HG02885 (cell line): ENCODE measurements around the gene SLAMF7.
"Not testable (repeated sequence)": the region's sequence is repeated elsewhere in the genome, so short reads cannot be mapped to it uniquely, and the experiment has no call there.

Experiments
- ATAC-seq: cut with Tn5 transposase; IDR thresholded peaks from one replicate; pipeline ENCODE4 v1.9.1; 2021; ENCODE audit warnings: mild to moderate bottlenecking; ENCODE audit not compliant: unreplicated experiment, poor library complexity

Gene SLAMF7

DNA sequence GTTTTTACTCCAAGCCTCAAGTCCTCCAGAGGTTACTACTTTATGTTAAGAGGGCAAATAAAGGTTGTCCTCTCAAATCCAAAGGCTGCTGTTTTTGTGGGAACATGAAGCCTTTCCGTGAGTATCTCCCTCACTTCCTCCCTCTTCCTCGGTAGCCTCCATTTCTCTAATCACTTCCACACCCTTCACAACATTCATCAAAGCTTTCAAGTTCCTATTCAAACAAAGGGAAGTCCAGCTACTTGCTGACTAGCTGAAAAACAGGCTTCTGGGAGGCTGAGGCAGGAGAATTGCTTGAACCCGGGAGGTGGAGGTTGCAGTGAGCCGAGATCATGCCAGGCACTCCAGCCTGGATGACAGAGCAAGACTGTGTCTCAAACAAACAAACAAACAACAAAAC is 20.8 kb upstream of the SLAMF7 start:
- ATAC-seq, result no peak

- no peak for ATAC-seq
Observed at GRCh38 chr1:160720356-160721085, 18.5 kb upstream of the SLAMF7 start.

DNA sequence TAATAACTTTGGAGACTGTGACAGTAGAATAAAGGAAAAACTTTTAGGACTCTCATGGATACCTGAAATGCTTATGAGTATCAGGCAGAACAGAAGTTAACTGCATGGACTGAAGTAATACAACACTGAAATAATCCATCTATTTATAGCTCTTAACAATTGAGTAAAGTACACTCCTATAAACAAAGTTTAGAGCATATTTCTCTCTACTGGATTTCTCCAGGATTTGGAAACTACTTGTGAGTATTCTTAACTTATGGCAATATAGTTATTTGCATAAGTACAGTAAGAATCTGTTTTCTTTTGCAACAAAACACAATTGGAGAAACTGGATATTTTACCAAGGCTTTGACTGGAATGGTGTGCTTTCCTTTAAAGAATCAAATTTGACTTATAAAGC is 17.6 kb upstream of the SLAMF7 start:
- ATAC-seq, result no peak

DNA sequence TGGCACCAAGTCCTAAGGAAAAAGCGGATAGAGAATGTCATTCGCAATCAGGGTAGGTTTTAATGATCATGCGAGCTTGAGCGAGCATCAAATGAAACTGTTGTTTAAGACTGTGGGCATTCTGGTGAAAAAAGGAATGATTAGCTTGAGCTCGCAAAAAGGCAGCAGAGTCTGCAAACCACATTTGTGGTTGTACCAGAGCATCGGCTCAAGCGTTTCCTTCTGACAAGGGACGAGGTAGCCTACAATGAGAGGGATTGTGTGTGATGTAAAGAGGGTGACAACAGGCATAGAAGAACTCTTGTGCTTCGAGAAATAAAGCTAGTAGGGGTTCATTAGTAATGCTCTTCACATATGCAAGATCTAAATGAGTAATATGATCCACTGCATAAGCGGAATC is 16.3 kb upstream of the SLAMF7 start:
- ATAC-seq, result no peak

DNA sequence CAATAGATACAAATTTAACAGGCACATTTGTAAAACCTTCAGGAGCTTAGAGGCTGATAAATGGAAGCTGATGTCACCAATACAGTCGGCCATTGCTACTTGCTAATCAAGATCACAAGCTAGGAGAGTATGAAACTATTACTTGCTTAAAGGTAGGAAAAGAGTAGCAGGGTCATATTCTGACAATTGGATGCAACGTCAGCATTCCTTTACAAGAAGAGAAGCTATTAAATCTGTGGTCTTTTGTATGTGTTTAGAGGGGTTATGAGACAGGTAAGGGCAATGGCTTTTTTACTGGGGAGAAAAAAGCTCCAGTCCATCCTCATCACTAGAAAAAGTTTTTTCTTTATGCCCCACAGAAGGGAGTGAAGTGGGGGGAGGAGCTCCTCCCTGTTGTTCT is 15.7 kb upstream of the SLAMF7 start:
- no peak for ATAC-seq

DNA sequence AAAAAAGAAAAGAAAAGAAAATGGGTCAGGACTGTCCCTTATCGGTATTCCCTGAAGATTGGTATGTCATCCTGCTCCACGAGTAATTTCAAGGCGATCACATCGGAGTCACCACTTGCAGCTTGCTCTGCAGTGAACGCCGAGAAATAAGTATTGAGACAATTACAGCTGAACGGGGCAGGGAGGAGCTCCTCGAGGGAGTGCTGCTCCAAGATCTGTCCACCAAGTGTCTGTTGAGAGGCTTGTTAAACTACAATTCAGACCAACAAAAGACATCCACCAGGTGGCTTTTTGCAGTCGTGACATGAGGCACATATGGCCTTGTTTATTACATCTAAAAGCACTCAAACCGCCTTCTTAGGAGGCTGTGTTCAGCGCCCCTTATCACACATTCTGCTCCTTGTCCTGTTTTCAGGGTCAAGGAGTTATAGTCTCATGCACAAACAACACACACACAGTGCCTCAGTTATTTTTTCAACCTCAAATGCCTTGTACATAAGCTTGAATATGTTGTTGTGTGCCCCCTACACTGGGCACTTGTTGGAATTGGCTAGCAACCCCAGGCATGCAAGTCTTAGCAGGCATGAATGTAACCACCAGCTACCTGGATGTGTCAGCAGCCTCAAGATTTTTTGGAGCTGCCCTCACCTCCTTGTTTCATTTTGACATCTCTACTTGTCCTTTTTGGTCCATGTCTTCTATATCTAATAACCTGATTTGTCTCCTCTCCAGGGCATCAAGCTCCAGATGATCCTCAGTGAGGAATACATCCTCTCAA is 14.4 kb upstream of the SLAMF7 start:
- ATAC-seq, result no peak

GRCh38 chr1:160726114-160726497 is 12.9 kb upstream of the SLAMF7 start:
- ATAC-seq, result peak; percentile 41

- peak; percentile 72 for ATAC-seq
Observed at GRCh38 chr1:160726498-160727315, 12.3 kb upstream of the SLAMF7 start.

GRCh38 chr1:160727316-160727640 is 11.8 kb upstream of the SLAMF7 start:
- no peak for ATAC-seq

GRCh38 chr1:160731564-160731963 is 7.5 kb upstream of the SLAMF7 start:
- not testable (repeated sequence) for ATAC-seq

GRCh38 chr1:160731990-160732389 is 7.1 kb upstream of the SLAMF7 start:
- ATAC-seq, result peak; percentile 72

DNA sequence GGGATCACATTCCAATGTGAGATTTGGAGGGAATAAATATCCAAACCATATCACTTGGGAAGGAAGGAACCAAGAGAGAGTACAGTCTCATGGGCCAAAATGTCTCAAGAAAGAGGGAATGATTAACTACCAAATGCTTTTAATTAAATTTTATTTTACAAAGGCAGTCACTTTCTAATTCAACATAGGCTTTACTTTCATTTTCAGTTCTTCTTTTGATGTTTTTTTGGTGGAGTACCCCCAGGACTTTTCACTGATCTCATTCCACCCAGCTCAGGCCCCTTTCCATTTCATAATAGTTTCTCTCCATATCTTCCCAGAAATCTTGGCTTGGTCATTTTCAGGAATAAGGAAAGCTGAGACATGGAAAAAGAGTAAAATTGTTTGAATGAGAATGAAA is 5.1 kb upstream of the SLAMF7 start:
- no peak for ATAC-seq

- no peak for ATAC-seq
Observed at GRCh38 chr1:160734301-160734700, 4.7 kb upstream of the SLAMF7 start.

GRCh38 chr1:160738271-160738670 is 776 bp upstream of the SLAMF7 start:
- no peak for ATAC-seq

GRCh38 chr1:160740133-160740688 is 1.2 kb downstream of the SLAMF7 start:
- ATAC-seq, result no peak

DNA sequence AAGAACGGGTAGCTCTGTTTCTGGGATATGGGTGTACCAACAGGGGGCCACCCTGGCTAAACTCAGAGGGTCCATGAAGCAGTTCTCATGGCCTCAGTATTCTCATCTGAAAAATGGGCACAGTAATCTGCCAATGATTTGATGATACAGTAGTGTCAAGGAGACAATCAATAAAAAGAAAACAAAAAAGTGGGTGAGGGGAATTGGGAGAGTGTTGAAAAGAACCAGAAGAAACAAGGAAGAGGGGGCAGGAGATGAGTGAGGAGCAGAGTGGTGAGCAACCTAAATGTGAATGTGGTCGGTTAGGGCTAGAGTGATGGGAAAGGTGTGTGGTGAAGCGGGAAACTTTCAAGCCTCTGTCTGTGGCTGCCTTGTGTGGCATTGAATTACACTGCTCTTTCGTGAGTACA is 2.0 kb downstream of the SLAMF7 start:
- no peak for ATAC-seq

DNA sequence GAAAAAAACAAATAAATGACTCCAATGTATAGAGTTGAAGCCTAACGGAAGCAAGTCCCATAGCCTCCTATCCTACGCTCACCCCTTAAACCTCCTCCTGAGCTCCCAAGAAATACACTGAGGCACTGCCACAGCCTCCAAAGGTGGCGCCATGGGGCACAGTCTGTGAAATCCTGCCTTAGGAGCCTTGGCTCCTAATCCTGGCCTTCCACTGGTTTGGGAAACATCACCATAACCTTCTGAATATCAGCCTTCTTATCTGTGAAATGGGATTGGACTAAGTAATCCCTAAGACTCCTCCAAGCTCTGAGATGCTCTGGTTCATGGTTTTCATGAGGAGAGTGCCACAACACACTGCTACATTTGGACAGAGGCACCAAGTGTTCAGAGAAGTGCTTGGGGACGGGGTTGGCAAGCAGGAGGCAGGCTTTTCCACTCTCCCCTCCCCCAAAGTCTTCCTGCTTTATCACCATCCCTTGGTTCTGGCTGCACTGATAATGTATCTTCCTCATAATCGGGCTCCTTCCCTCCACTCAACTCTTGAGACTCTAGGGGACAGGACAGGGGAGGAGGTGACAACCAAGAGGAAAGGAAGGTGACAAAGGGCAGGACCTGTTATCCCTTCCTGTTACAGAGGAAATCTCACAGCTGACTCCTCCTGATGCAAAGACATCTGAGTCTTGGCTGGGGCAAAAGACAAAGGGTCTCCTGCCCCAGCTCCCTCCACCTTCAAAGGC is 2.7 kb downstream of the SLAMF7 start:
- ATAC-seq, result no peak

DNA sequence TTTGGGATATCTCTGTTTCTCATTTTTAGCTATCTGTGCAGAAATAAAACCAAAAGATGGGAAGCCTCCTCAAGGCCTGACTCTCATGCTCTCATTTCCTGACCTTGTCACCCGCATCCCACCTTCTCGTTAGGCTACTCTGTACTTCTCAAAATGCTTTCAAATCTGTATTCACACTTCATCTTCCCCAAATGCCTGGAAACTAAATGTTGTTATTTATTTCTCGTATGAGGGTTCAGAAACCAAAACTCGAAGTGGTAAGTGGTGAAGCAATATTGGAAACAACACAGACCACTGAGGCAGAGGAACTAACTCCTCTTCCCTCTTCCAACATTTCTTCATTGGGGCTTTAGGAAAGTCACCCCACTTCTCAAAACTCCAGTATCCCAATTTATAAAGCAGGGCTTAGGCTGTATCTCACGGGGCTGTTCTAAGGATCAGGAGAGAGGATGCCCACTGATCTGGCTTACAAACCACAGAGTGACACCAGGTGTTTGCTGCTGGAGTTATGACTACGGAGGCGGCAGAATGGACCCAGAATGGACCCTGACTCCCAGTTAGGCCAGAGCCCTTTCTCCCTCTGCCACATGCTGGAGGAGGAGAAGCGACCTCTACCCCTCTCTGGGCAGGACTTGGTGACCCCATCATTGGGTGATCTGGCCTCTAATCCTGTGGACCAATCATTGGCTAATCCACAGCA is 3.5 kb downstream of the SLAMF7 start:
- ATAC-seq, result no peak

DNA sequence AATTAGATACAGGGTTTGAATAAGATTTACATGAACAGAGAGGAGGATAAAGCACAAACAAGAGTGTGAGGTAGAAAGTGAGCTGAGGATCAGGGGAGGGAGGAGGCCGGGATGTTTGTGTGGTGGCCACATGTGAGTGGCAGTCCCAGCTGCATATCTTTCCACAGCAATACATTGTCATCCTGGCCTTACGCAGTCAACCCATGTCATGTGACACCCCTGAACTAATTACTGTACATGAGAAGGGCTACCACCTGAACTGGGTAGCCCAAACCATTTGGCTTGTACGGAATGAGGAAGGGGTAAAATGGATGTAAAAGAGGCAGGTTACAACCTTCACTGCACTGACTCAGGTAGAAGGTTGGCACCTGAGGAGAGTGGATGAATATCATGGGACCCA is 4.2 kb downstream of the SLAMF7 start:
- no peak for ATAC-seq
